ENCODE data around the gene CORO1A.
"Not testable (repeated sequence)": the region's sequence is repeated elsewhere in the genome, so short reads cannot be mapped to it uniquely, and the experiment has no call there.

CORO1A gene

DNA sequence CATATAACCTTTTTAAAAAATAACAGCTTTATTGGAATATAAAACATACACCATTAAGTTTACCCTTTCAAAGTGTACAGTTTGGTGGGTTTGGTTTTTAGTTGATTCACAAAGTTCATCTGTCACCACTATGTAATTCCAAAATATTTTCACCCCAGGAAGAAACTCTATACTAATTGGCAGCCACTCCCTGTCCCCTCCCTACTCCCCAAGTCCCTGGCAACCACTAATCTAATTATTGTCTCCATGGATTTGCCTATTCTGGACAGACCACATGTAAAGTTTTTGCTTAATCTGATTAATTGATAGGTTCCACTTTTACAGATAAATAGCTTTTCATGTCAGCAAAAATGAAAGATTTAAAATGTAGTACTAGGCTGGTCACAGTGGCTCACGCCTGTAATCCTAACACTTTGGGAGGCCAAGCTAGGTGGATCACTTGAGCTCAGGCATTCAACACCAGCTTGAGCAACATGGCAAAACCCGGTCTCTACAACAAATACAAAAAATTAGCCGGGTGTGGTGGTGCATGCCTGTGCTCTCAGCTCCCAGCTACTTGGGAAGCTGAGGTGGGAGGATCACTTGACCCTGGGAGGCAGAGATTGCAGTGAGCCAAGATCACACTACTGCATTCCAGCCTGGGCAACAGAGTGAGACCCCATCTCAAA is 35.4 kb upstream of the CORO1A start:
- Histone ChIP-seq H3K9me3 (ENCODE audit: control insufficient read depth, low read length) (peaks cover 13% of the 10 kb centered on the region), H3K4me1 (ENCODE audit: control insufficient read depth, insufficient read depth, low read length, poor library complexity, severe bottlenecking) (no peaks in the 10 kb centered on the region), H3K4me3 (ENCODE audit: extremely low read depth, insufficient read depth, low read length, poor library complexity, severe bottlenecking) (no peak overlapping the region), H3K27ac (ENCODE audit: low read depth, low read length, severe bottlenecking) (no peak overlapping the region), H3K36me3 (ENCODE audit: control insufficient read depth, insufficient read depth, low read length) (no peaks in the 10 kb centered on the region)
- WGBS, 2 experiments (ENCODE audit: insufficient coverage in 2 of 2): 80 to 84% methylated on average over 1 to 2 of the region's 3 CpGs

DNA sequence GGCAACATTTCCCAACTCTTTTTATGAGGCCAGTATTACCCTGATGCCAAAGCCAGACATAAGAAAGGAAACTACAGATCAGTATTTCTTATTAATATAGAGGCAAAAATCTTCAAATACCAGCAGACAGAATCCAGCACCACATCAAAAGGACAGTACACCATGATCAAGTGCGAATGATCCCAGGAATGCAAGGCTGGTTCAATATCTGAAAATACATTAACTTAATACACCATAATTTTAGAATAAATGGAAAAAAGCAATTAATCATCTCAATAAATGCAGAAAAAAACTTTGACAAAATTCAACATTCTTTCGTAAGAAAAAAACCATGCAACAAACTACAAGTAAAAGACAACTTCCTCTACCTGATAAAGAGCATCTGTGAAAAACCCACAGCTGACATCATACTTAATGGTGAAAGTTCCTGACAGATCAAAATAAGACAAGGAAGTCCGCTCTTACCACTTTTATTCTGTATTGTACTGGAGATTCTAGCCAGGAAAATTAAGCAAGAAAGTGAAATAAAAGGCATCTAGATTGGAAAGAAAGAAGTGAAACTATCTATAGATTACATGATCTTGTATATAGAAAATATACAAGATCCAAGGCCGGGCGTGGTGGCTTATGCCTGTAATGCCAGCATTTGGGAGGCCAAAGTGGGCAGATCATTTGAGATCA is 34.0 kb upstream of the CORO1A start:
- no peaks in the 10 kb centered on the region for H3K4me1 ChIP-seq (ENCODE audit: control insufficient read depth, insufficient read depth, low read length, poor library complexity, severe bottlenecking)
- WGBS, 2 experiments (ENCODE audit: insufficient coverage in 2 of 2): 86 to 100% methylated on average over 2 of the region's 5 CpGs
- no peak overlapping the region for H3K27ac ChIP-seq (ENCODE audit: low read depth, low read length, severe bottlenecking)
- no peak overlapping the region for H3K4me3 ChIP-seq (ENCODE audit: extremely low read depth, insufficient read depth, low read length, poor library complexity, severe bottlenecking)
- H3K9me3 ChIP-seq (ENCODE audit: control insufficient read depth, low read length): peaks cover 13% of the 10 kb centered on the region
- no peaks in the 10 kb centered on the region for H3K36me3 ChIP-seq (ENCODE audit: control insufficient read depth, insufficient read depth, low read length)

DNA sequence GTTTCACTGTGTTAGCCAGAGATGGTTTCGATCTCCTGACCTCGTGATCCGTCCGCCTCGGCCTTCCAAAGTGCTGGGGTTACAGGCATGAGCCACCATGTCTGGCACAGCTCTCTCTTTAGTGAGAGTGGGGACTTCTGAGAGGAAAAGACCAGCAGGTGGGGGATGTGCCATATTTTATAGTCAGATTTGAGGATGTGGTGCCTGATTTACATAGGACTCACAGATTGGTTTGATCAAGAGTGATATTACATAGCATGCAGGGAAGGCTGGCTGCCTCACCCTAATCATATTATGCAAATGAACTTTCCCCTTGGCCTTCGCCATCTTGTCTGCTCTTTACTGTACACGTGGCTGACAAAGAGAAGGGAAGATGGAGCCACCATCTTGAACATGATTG is 32.3 kb upstream of the CORO1A start:
- Histone ChIP-seq H3K4me3 (ENCODE audit: extremely low read depth, insufficient read depth, low read length, poor library complexity, severe bottlenecking) (no peak overlapping the region), H3K27ac (ENCODE audit: low read depth, low read length, severe bottlenecking) (no peak overlapping the region), H3K4me1 (ENCODE audit: control insufficient read depth, insufficient read depth, low read length, poor library complexity, severe bottlenecking) (no peaks in the 10 kb centered on the region), H3K36me3 (ENCODE audit: control insufficient read depth, insufficient read depth, low read length) (no peaks in the 10 kb centered on the region), H3K9me3 (ENCODE audit: control insufficient read depth, low read length) (peaks cover 13% of the 10 kb centered on the region)
- 84 to 93% methylated on average over 5 to 7 of the region's 7 CpGs for WGBS, 2 experiments (ENCODE audit: insufficient coverage in 2 of 2)

DNA sequence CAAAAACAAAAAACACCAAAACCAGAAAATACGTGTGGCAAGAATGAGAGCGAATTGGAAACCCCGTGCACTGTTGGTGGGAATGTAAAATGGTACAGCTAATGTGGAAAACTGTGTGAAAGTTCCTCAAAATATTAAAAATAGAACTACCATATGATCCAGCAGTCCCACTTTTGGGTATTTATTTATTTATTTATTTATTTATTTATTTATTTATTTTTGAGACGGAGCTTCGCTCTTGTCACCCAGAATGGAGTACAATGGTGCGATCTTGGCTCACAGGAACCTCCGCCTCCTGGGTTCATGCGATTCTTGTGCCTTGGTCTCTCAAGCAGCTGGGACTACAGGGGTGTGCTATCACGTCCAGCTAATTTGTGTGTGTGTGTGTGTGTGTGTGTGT is 30.9 kb upstream of the CORO1A start:
- Histone ChIP-seq H3K4me3 (ENCODE audit: extremely low read depth, insufficient read depth, low read length, poor library complexity, severe bottlenecking) (no peak overlapping the region), H3K9me3 (ENCODE audit: control insufficient read depth, low read length) (peaks cover 13% of the 10 kb centered on the region), H3K4me1 (ENCODE audit: control insufficient read depth, insufficient read depth, low read length, poor library complexity, severe bottlenecking) (no peaks in the 10 kb centered on the region), H3K36me3 (ENCODE audit: control insufficient read depth, insufficient read depth, low read length) (no peaks in the 10 kb centered on the region), H3K27ac (ENCODE audit: low read depth, low read length, severe bottlenecking) (no peak overlapping the region)
- WGBS, 2 experiments (ENCODE audit: insufficient coverage in 2 of 2): 96 to 100% methylated on average over 2 to 5 of the region's 9 CpGs

DNA sequence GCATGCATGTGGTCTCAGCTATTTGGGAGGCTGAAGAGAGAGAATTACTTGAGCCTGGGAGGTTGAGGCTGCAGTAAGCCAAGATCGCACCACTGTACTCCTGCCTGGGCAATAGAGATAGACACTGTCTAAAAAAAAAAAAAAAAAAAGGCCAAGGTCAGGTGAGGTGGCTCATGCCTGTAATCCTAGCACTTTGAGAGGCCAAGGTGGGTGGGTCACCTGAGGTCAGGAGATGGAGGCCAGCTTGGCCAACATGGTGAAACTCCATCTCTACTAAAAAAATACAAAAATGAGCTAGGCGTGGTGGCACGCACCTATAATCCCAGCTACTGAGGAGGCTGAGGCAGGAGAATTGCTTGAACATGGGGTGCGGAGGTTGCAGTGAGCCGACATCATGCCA is 28.2 kb upstream of the CORO1A start:
- WGBS, 2 experiments (ENCODE audit: insufficient coverage in 2 of 2): 96 to 100% methylated on average over 2 to 4 of the region's 5 CpGs
- no peak overlapping the region for H3K4me3 ChIP-seq (ENCODE audit: extremely low read depth, insufficient read depth, low read length, poor library complexity, severe bottlenecking)
- no peaks in the 10 kb centered on the region for H3K36me3 ChIP-seq (ENCODE audit: control insufficient read depth, insufficient read depth, low read length)
- peaks cover 3% of the 10 kb centered on the region for H3K9me3 ChIP-seq (ENCODE audit: control insufficient read depth, low read length)
- H3K4me1 ChIP-seq (ENCODE audit: control insufficient read depth, insufficient read depth, low read length, poor library complexity, severe bottlenecking): no peaks in the 10 kb centered on the region
- H3K27ac ChIP-seq (ENCODE audit: low read depth, low read length, severe bottlenecking): no peak overlapping the region

DNA sequence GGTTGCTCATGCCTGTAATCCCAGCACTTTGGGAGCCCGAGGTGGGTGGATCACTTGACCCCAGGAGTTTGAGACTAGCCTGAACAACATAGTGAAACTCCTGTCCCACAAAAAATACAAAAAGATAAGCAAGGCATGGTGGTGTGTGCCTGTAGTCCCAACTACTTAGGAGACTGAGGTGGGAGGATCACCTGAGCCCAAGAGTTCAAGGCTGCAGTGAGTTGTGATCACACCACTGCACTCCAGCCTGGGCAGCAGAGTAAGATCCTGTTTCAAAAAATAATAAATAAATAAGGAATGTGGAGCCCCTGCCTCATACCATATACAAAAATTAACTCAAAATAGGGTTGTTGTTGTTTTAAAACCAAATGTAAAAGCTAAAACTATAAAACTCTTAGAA is 26.2 kb upstream of the CORO1A start:
- 60 to 90% methylated on average over 1 of the region's 1 CpG for WGBS, 2 experiments (ENCODE audit: insufficient coverage in 2 of 2)
- Histone ChIP-seq H3K4me3 (ENCODE audit: extremely low read depth, insufficient read depth, low read length, poor library complexity, severe bottlenecking) (no peak overlapping the region), H3K27ac (ENCODE audit: low read depth, low read length, severe bottlenecking) (no peak overlapping the region), H3K9me3 (ENCODE audit: control insufficient read depth, low read length) (no peaks in the 10 kb centered on the region), H3K36me3 (ENCODE audit: control insufficient read depth, insufficient read depth, low read length) (no peaks in the 10 kb centered on the region), H3K4me1 (ENCODE audit: control insufficient read depth, insufficient read depth, low read length, poor library complexity, severe bottlenecking) (no peaks in the 10 kb centered on the region)

DNA sequence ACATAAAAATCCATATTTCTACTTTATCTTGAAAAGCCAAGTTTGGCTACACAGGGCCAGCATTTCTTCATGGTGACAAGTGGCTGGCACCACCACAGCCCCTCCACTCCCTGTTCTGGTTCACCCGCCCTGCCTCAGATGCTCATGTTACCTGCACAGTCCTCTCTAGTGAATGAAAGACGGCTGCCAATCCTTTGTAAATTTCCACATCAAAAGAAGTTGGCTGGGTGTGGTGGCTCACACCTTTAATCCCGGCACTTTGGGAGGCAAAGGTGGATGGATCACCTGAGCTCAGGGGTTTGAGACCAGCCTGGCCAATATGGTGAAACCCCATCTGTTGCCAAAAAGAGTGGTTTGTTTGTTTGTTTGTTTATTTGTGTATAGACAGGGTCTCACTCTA is 19.9 kb upstream of the CORO1A start:
- no peaks in the 10 kb centered on the region for H3K36me3 ChIP-seq (ENCODE audit: control insufficient read depth, insufficient read depth, low read length)
- H3K27ac ChIP-seq (ENCODE audit: low read depth, low read length, severe bottlenecking): no peak overlapping the region
- H3K4me3 ChIP-seq (ENCODE audit: extremely low read depth, insufficient read depth, low read length, poor library complexity, severe bottlenecking): no peak overlapping the region
- H3K4me1 ChIP-seq (ENCODE audit: control insufficient read depth, insufficient read depth, low read length, poor library complexity, severe bottlenecking): no peaks in the 10 kb centered on the region
- 64 to 77% methylated on average over 2 of the region's 3 CpGs for WGBS, 2 experiments (ENCODE audit: insufficient coverage in 2 of 2)
- H3K9me3 ChIP-seq (ENCODE audit: control insufficient read depth, low read length): no peaks in the 10 kb centered on the region

DNA sequence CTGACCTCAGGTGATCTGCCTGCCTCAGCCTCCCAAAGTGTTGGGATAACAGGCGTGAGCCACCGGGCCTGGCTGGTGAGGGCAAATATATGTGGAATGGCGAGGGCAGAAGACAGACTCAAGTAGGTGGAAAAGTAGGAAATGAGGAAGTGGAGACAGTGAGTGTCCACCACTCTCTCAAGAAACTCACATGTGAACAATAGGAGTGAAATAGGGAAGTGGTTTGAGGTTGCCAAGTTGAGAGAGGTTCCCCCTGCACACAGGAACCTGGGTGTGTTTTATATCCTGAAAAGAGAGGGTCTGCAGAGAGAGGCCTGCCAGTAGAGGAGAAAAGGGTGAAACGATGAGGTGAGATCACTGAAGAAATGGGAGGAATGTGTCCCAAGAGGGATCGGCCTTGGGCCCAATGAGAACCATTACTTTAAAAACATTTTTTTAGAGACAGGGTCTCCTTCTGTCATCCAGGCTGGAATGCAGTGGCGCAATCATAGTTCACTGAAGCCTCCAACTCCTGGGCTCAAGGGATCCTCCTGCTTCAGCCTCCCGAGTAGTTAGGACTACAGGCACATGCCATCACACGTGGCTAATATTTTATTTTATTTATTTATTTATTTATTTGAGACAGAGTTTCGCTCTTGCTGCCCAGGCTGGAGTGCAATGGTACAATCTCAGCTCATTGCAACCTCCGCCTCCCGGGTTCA is 17.1 kb upstream of the CORO1A start:
- 73 to 95% methylated on average over 3 to 4 of the region's 11 CpGs for WGBS, 2 experiments (ENCODE audit: insufficient coverage in 2 of 2)
- Histone ChIP-seq H3K27ac (ENCODE audit: low read depth, low read length, severe bottlenecking) (no peak overlapping the region), H3K4me3 (ENCODE audit: extremely low read depth, insufficient read depth, low read length, poor library complexity, severe bottlenecking) (no peak overlapping the region)

DNA sequence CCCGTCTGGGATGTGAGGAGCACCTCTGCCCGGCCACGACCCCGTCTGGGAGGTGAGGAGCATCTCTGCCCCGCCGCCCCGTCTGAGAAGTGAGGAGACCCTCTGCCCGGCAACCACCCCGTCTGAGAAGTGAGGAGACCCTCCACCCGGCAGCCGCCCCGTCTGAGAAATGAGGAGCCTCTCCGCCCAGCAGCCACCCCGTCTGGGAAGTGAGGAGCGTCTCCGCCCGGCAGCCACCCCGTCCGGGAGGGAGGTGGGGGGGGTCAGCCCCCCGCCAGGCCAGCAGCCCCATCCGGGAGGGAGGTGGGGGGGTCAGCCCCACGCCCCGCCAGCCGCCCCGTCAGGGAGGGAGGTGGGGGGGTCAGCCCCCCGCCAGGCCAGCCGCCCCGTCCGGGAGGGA is 14.7 kb upstream of the CORO1A start:
- 80% methylated on average over 3 of the region's 29 CpGs; no CpG with 5 or more reads in 1 of the 2 experiments for WGBS, 2 experiments (ENCODE audit: insufficient coverage in 2 of 2)
- H3K4me1 ChIP-seq (ENCODE audit: control insufficient read depth, insufficient read depth, low read length, poor library complexity, severe bottlenecking); H3K36me3 ChIP-seq (ENCODE audit: control insufficient read depth, insufficient read depth, low read length); H3K9me3 ChIP-seq (ENCODE audit: control insufficient read depth, low read length); H3K4me3 ChIP-seq (ENCODE audit: extremely low read depth, insufficient read depth, low read length, poor library complexity, severe bottlenecking); H3K27ac ChIP-seq (ENCODE audit: low read depth, low read length, severe bottlenecking): not testable (repeated sequence)

More for the DNA sequence above, 17.1 kb upstream of the CORO1A start:
- H3K4me1 ChIP-seq (ENCODE audit: control insufficient read depth, insufficient read depth, low read length, poor library complexity, severe bottlenecking): no peaks in the 10 kb centered on the region
- no peaks in the 10 kb centered on the region for H3K36me3 ChIP-seq (ENCODE audit: control insufficient read depth, insufficient read depth, low read length)
- no peaks in the 10 kb centered on the region for H3K9me3 ChIP-seq (ENCODE audit: control insufficient read depth, low read length)

DNA sequence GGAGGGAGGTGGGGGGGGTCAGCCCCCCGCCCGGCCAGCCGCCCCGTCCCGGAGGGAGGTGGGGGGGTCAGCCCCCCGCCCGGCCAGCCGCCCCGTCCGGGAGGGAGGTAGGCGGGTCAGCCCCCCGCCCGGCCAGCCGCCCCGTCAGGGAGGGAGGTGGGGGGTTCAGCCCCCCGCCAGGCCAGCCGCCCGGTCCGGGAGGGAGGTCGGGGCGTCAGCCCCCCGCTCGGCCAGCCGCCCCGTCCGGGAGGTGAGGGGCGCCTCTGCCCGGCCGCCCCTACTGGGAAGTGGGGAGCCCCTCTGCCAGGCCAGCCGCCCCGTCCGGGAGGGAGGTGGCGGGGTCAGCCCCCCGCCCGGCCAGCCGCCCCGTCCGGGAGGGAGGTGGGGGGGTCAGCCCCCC is 14.0 kb upstream of the CORO1A start:
- H3K9me3 ChIP-seq (ENCODE audit: control insufficient read depth, low read length); H3K27ac ChIP-seq (ENCODE audit: low read depth, low read length, severe bottlenecking); H3K36me3 ChIP-seq (ENCODE audit: control insufficient read depth, insufficient read depth, low read length); H3K4me3 ChIP-seq (ENCODE audit: extremely low read depth, insufficient read depth, low read length, poor library complexity, severe bottlenecking); H3K4me1 ChIP-seq (ENCODE audit: control insufficient read depth, insufficient read depth, low read length, poor library complexity, severe bottlenecking): not testable (repeated sequence)
- WGBS, 2 experiments (ENCODE audit: insufficient coverage in 2 of 2): 92% methylated on average over 5 of the region's 38 CpGs; no CpG with 5 or more reads in 1 of the 2 experiments

DNA sequence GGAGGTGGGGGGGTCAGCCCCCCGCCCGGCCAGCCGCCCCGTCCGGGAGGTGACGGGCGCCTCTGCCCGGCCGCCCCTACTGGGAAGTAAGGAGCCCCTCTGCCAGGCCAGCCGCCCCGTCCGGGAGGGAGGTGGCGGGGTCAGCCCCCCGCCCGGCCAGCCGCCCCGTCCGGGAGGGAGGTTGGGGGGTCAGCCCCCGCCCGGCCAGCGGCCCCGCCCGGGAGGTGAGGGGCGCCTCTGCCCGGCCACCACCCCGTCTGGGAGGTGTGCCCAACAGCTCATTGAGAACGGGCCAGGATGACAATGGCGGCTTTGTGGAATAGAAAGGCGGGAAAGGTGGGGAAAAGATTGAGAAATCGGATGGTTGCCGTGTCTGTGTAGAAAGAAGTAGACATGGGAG is 13.3 kb upstream of the CORO1A start:
- not testable (repeated sequence) for H3K4me1 ChIP-seq (ENCODE audit: control insufficient read depth, insufficient read depth, low read length, poor library complexity, severe bottlenecking); H3K9me3 ChIP-seq (ENCODE audit: control insufficient read depth, low read length); H3K27ac ChIP-seq (ENCODE audit: low read depth, low read length, severe bottlenecking); H3K4me3 ChIP-seq (ENCODE audit: extremely low read depth, insufficient read depth, low read length, poor library complexity, severe bottlenecking); H3K36me3 ChIP-seq (ENCODE audit: control insufficient read depth, insufficient read depth, low read length)
- 82% methylated on average over 2 of the region's 31 CpGs; no CpG with 5 or more reads in 1 of the 2 experiments for WGBS, 2 experiments (ENCODE audit: insufficient coverage in 2 of 2)

Measured in mesodermal cell (in vitro differentiated cells).